Stimulated activated CD8-positive, alpha-beta memory T cell treated with anti-CD3 and anti-CD28 coated beads, Interleukin-7, amount 100 ng/mL, for 48 hours (primary cell): ENCODE data around the gene C10orf105.

ENCODE experiments used
- DNase-seq, 2 donors: peaks; one replicate each; pipeline ENCODE4 v3.0.0-alpha.2; 2020; ENCODE audit warnings: low read depth in 1 of 2; ENCODE audit errors: extremely low read depth in 1 of 2

Gene C10orf105

DNA sequence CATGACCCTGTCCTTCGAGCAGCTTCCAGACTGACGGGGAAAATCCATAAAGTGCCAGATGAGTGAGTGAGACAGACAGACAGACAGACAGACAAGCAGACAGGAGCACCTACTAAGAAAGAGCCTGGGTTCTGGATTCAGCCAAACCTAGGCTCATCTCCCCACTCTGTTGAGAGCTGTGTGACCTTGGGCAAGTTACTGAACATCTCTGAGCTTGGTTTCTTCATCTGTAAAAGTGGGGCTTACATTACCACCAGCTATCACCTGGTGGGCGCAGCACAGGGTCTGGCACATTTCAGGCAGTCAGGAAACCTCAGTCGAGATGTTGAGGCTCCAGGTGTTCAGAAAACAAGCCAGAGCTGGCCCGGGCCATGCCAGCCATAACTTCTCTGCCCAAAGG is 37.6 kb downstream of the C10orf105 start:
- DNase-seq, result no peak

DNA sequence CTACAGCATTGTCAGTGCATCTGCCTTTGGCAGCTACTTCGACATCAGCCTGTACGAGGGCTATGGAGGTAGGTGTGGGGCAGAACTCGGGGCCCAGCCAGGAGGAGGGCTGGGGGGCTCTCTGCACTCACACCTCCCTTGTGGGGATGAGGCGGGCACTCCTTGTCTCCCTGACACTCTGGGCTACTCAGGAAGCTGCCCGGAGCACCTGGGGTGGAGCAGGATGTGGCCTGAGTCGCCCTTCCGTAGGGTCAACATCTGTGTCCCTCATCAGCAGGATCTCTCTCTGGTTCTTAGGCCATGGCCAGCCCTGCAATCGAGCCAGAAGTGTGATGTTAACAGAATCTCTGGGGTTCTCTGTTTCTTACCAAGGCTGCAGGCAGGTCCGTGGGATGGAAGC is 40.2 kb downstream of the C10orf105 start:
- no peak for DNase-seq

DNA sequence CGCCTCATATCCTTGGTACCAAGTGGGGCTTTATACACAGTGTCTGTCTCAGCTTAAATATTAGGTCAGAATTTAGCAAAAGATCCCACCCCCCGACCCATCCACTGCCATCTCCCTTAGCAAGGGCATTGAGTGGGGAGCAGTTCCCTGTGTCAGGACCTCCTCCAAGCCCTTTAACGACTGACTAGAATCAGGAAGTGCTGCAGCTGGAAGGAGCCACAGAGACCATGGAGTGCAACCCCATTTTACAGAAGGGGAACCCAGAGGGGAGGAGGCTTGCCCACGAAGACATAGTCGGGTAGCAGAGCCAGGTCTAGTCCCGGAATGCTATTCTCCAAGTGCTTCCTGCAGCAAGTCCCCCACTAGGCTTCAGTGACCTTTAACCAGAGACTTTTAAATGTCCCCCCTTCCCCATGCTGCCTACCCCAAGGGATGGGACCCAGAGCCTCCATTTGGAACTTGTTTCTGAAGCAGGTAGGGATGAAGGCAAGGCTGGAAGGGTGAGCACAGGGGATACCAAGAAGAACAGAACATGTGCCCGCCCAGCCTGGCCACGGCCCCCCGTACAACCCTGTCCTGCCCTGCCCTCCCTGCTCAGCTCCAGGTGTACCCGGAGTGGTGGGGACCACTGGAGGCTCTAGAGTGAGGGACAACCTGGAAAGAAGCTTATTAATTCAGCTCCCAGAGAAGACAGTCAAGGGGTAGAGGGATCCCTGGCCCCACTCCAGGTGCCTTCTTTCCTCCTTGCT is 41.3 kb downstream of the C10orf105 start:
- no peak for DNase-seq

DNA sequence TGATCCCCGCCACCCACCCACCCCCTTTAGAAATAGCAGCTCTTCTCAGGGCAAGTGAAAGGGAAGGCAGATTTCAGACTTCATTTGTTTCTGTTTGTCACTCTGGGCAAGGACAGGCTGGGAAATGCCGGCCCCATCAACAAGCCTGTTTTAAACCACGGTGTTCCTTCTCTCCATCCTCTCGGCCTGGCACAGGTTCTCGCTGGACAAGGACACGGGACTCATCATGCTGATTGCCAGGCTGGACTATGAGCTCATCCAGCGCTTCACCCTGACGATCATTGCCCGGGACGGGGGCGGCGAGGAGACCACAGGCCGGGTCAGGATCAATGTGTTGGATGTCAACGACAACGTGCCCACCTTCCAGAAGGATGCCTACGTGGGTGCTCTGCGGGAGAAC is 42.3 kb downstream of the C10orf105 start:
- DNase-seq, result no peak

DNA sequence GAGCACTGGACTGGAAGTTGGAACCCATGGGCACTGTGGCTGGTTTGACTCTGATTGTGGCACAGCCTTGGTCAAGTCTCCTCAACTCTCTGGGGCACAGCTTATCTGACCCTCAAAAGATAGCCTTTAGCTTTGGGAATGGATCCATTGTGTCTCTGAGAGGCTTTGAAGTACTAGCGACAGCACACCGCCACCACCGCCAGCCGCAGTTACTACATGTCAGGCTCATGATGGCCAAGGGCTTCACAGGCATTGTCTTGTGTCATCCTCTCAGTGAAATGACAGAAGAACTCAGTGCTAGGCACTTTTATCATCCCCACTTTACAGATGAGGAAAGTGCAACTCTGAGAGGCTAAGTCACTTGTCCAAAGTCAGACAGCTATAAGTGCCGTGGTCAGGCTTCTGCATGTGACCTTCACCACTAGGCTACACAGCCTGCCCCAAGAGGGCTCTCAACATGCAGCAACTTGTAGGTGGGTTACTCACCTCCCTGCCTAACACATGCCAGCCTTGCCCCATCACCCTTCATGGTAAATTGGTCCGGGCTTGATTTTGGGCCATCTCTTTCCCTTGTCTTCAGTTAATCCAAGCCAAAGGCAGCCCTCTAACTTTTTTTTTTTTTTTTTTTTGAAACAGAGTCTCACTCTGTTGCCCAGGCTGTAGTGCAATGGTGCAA is 44.1 kb downstream of the C10orf105 start:
- no peak for DNase-seq

DNA sequence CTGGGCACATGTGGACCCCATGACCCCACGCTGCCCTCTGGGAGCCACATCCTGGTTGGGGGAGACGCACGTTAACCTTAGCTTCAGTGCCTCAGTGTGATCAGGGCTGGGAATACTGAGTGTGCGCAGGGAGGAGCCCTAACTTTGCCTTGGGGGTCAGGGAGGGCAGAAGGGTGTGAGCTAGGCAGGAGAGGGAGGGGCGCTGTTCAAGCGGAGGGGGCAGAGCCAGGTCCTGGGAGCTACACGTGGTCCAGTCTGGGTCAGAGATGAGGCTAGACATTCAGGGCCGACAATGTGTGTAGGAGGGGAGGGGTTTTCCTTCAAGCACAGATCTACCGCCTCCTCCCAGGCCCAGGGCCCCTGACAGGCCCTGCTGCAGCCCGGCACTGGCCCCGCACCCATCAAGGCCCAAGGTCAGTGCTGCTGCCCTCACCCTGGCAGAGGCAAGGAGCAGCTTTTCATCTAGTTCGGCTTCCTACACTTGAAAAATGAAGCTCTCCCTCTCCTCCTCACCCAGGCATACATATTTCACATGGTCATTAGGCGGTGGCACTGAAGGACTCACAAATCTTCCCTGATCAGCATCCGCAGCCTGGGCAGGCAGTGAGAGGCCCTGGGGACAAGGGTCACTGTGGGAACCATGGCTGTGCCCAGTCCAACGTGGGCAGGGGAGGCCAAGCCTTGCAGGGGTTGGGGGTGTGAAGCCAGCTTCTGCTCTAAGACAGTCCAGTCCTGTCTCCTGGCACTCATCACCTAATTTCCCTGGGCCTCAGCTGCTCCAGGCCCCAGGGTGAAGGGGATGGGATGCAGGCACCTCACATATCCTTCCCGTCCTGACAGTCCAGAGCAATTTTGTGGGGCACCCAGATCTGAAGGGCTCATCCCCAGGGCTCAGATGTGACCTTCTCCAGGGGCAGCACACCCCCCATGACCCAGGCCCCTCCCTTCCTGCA is 47.3 kb downstream of the C10orf105 start:
- no peak for DNase-seq

DNA sequence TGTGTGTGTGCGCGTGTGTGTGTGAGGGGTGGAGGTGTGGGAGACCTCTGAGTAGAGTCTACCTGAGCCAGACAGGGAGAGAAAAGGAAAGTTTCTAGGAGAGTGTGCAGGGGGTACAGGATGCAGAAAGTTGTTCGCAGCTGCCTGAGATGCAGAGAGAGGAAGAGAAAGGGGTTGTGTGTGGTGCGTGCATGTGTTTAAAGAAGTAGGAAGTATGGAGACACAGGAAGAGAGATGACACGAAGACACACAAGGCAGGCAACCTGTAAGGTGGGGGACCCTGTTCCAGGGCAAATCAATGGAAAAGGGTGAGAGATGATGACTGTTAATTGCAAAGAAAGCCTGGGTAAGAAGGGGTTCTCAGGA is 52.2 kb downstream of the C10orf105 start:
- no peak for DNase-seq

DNA sequence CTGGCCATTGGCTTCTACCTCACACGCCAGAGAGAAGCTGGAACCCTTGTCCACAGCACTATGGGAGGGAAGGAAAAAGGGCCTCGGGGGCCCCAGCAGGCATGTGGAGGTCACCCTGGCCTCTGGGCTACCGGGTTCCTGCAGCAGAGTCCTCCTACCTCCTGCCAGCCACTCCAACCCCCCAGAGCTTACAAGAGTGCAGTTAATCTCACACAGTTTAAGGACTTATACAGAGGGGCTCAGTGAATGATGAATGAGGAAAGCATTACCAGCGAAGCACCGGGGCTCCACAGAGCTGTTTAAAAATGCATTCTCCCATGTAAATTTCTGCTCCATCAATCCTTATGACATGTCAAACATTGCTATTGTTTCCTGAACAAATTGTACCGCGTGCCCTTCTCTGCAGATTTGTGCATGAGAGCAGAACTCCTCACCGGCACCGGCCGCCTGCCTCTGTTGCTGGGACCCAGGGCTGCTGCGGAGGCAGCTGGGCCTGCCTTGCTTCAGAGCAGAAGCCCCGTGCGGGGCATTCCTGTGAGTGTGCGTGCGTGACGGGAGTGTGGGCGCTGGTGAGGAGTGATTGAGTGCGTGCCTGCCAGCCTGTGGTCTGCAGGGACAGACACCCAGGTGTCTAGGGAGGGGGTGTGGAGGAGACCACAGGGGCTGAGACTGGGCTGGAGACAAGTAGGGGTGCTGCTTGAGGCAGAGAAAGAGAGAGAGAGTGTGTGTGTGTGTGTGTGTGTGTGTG is 52.8 kb downstream of the C10orf105 start:
- DNase-seq, result no peak

DNA sequence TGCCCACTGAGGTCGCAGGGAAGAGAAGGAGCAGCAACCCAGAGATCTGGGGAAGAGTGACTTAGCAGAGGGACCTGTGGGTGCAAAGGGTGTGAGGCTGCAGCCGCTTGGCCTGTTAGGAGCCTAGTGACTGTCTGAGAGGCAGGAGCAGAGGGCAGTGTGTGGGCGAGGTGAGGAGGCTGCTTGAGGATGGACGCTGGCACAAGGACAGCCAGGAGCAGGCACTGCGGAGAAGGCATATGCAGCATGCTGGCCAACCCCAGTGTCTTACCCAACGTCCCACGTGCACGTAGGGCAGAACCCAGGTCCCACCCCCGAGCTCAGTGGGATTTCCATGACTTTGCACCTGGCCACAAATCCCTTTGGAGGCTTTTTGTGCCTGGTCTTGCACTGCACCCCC is 54.1 kb downstream of the C10orf105 start:
- no peak for DNase-seq

DNA sequence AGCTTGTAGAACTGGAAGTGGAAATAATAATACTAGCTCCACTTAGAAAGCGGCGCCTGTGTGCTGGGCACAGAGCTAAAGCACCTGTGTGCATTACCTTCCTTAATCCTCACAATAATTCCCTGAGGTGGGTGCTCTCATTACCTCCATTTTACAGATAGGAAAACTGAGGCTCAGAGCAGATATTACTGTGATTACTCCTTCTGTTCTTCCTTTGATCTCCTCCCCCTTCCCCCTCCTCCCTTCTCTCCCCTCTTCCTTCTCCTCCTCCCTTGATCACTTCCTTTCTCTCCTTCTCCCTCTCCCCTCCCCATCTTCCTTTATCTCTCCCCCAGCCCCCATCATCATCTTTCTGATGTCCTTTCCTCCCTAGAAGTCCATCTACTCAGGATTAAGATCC is 55.0 kb downstream of the C10orf105 start:
- no peak for DNase-seq

DNA sequence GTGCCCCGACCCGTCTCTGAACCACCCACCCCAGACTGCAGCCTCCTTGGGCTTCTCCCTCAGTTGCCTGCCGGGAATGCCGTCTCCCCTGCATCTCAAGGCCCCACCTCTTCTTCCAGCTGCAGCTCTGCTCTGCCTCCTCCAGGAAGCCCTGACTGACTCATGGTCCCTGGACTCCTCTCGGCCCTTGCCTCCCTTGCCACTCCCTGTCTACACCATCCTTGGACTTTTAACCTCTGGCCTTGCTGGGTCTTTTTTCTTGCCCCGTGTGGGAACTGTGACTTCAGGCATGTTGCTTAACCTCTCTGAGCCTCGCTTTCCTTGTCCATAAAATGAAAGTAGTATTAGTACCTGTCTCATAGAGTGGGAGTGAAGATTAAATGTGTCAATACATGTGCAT is 56.3 kb downstream of the C10orf105 start:
- DNase-seq, result no peak

DNA sequence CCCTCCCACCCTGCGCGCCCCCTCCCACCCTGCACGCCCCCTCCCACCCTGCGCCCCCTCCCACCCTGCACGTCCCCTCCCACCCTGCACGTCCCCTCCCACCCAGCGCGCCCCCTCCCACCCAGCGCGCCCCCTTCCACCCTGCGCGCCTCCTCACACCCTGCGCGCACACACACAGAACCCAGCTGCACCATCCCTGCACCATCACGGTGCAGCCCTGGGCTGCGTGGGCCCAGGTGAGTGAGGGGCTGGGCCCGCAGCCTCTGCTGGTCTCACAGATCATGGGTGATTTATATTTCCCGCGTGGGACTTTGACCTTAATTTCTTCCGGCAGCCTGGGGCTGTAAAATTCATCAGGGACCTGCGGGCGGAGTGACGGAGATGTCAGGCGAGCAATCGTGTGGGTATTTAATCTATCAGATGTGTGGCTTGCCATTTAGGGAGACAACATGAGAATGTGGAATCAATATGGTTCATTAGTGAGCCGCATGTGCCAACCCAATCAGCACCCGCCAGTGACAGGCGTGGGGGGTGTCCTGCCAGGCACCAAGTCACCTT is 57.7 kb downstream of the C10orf105 start:
- no peak for DNase-seq
